ENCODE measurements around the gene ARVCF.

- TF ChIP-seq POLR2AphosphoS5 (IDR thresholded peaks at IDR 0.05) (no peak), CTCF (IDR thresholded peaks at IDR 0.05) (no peak)
These were observed 20.8 kb downstream of the ARVCF start for GRCh38 chr22:19995611-19996339.
